SK-N-SH (cell line): Measurements from ENCODE around the gene CASP7.

Source experiments
- EZH2phosphoT487 ChIP-seq: fragments of 200-600 bp; sonication (generic); IDR thresholded peaks from 2 replicates; pipeline ENCODE4 v1.6.1; 2017; ENCODE audit warnings: low read depth, mixed run types, mild to moderate bottlenecking, antibody characterized with exemption, moderate library complexity, borderline replicate concordance
- JUND ChIP-seq: IDR thresholded peaks from 2 replicates; pipeline ENCODE4 v1.4.0; 2012
- MEF2A ChIP-seq: IDR thresholded peaks from 2 replicates; pipeline ENCODE4 v1.4.0; 2012; ENCODE audit warnings: low read depth, borderline replicate concordance
- RAD21 ChIP-seq: IDR thresholded peaks from 2 replicates; pipeline ENCODE4 v1.6.1; 2012; ENCODE audit warnings: mild to moderate bottlenecking, low read length
- RCOR1 ChIP-seq: fragments of 150-350 bp; IDR thresholded peaks from 2 replicates; pipeline ENCODE4 v1.6.1; 2017; ENCODE audit warnings: antibody characterized with exemption, low read length
- SMC3 ChIP-seq: IDR thresholded peaks from 2 replicates; pipeline ENCODE4 v1.6.1; 2012; ENCODE audit warnings: low read depth, low read length, improper control_type of control experiment
- TAF1 ChIP-seq: IDR thresholded peaks from 2 replicates; pipeline ENCODE4 v1.6.1; 2012; ENCODE audit warnings: low read depth, mild to moderate bottlenecking, low read length, moderate library complexity, borderline replicate concordance
- YY1 ChIP-seq: IDR thresholded peaks from 2 replicates; pipeline ENCODE4 v1.4.0; 2012; ENCODE audit warnings: low read depth, mild to moderate bottlenecking
- TF ChIP-seq, protein P1 (sequence below): fragments of 200-600 bp; sonication (generic); IDR thresholded peaks from 2 replicates; pipeline ENCODE4 v1.6.1; 2017; ENCODE audit warnings: antibody characterized with exemption, mild to moderate bottlenecking, moderate library complexity
- TF ChIP-seq, protein P2 (sequence below): IDR thresholded peaks from 2 replicates; pipeline ENCODE4 v1.4.0; 2012; ENCODE audit warnings: low read depth
- TF ChIP-seq, protein P3 (sequence below): IDR thresholded peaks from 2 replicates; pipeline ENCODE4 v1.6.1; 2012; ENCODE audit warnings: mild to moderate bottlenecking, low read depth, low read length, moderate library complexity

DNA sequence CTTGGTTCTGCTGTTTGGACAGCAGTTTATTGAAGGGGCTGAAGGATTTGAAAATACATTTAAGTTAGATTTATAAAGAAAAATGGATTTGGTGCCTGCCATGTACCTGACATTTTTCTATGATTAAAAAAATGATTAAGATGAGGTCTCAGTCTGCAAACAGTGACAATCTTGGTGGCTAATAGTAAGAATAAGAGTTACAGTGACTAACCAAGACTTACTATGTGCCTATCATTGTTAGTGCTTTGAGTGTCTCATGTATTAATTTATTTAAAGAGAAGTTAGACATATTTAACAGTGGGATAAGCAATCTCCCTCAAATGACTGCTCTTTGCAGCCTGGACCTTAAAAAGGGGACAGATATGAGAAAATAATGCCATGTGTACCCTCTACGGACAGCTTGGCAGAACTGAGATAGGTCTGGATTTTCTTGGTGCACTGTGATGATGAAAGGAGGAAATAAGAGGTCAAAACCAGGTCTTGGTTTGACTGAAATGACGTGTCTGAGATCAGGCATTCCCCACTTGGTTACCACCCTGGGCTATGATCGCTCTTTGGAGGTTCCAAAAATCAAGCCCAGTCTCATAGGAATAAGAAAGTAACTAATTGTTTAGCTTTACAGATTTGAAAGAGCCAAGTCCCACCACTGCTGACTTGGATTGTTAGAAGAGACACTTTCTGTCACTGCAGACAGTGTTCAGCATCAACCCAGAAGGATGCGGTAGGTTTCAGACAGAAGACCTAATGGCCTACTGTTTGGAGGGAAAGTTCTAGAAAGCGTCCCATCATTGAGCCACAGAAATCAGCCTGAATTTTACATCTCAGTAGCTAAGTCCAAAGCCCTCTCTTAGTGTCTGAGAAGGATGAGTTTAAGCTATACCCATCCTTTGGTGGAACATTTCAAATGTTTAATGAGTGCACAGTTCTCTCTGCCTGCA is 2.1 kb downstream of the CASP7 start:
- TF ChIP-seq TAF1 (no peak), RAD21 (no peak), EZH2phosphoT487 (no peak), RCOR1 (no peak), SMC3 (no peak), JUND (no peak), YY1 (no peak), MEF2A (no peak)
- TF ChIP-seq, protein P1, sequence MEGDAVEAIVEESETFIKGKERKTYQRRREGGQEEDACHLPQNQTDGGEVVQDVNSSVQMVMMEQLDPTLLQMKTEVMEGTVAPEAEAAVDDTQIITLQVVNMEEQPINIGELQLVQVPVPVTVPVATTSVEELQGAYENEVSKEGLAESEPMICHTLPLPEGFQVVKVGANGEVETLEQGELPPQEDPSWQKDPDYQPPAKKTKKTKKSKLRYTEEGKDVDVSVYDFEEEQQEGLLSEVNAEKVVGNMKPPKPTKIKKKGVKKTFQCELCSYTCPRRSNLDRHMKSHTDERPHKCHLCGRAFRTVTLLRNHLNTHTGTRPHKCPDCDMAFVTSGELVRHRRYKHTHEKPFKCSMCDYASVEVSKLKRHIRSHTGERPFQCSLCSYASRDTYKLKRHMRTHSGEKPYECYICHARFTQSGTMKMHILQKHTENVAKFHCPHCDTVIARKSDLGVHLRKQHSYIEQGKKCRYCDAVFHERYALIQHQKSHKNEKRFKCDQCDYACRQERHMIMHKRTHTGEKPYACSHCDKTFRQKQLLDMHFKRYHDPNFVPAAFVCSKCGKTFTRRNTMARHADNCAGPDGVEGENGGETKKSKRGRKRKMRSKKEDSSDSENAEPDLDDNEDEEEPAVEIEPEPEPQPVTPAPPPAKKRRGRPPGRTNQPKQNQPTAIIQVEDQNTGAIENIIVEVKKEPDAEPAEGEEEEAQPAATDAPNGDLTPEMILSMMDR: no peak
- TF ChIP-seq, protein P2, sequence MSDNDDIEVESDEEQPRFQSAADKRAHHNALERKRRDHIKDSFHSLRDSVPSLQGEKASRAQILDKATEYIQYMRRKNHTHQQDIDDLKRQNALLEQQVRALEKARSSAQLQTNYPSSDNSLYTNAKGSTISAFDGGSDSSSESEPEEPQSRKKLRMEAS: no peak
- TF ChIP-seq, protein P3, sequence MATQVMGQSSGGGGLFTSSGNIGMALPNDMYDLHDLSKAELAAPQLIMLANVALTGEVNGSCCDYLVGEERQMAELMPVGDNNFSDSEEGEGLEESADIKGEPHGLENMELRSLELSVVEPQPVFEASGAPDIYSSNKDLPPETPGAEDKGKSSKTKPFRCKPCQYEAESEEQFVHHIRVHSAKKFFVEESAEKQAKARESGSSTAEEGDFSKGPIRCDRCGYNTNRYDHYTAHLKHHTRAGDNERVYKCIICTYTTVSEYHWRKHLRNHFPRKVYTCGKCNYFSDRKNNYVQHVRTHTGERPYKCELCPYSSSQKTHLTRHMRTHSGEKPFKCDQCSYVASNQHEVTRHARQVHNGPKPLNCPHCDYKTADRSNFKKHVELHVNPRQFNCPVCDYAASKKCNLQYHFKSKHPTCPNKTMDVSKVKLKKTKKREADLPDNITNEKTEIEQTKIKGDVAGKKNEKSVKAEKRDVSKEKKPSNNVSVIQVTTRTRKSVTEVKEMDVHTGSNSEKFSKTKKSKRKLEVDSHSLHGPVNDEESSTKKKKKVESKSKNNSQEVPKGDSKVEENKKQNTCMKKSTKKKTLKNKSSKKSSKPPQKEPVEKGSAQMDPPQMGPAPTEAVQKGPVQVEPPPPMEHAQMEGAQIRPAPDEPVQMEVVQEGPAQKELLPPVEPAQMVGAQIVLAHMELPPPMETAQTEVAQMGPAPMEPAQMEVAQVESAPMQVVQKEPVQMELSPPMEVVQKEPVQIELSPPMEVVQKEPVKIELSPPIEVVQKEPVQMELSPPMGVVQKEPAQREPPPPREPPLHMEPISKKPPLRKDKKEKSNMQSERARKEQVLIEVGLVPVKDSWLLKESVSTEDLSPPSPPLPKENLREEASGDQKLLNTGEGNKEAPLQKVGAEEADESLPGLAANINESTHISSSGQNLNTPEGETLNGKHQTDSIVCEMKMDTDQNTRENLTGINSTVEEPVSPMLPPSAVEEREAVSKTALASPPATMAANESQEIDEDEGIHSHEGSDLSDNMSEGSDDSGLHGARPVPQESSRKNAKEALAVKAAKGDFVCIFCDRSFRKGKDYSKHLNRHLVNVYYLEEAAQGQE: no peak
